ENCODE results near the gene CCNL1. TPM values are rescaled to one million over a fixed set of nuclear protein-coding genes. Genes with fewer than 3 reads are reported as not detected.

Gene CCNL1
- total and polyA plus RNA-seq, 7 donors, result 21.8 to 55.5 (median 34.5) TPM

GRCh38 chr3:157133434-157134320 lies 26.3 kb downstream of the CCNL1 start:
- Histone ChIP-seq H3K27me3 (ENCODE audit: insufficient read depth in 3 of 3, low read length in 2 of 3) (no peaks in the 10 kb centered on the region), H3K4me3 (no peak overlapping the region), H3K36me3 (ENCODE audit: insufficient read depth in 1 of 2, low read depth in 1 of 2) (peaks cover 0 to 7% of the 10 kb centered on the region in 2 donors), H3K9me3 (no peaks in the 10 kb centered on the region), H3K4me1 (peaks cover 60% of the 10 kb centered on the region), H3K27ac (peak overlapping the region; percentile 47)
- intact Hi-C loops (cut with DNase I), result loop anchor here (5.0 to 10.0 kb wide), 2 partner anchors 306 to 459 kb away; partner anchors contain the start of genes LEKR1 (in 1 of the 2) and TIPARP (in 1 of the 2)
- TF ChIP-seq CTCF (IDR thresholded peaks at IDR 0.05), result no peak
- 83 to 97% (median 96%) methylated on average over 4 of the region's 4 CpGs for WGBS, 3 donors
- DNase-seq (no peak), ATAC-seq (no peak)

GRCh38 chr3:157132936-157133335 lies 27.0 kb downstream of the CCNL1 start:
- Histone ChIP-seq H3K4me1 (peaks cover 60% of the 10 kb centered on the region), H3K36me3 (ENCODE audit: insufficient read depth in 1 of 2, low read depth in 1 of 2) (peaks cover 0 to under 1% of the 10 kb centered on the region in 2 donors)

GRCh38 chr3:157132341-157132740 lies 27.6 kb downstream of the CCNL1 start:
- ATAC-seq (no peak), DNase-seq (no peak)
- Histone ChIP-seq H3K36me3 (ENCODE audit: insufficient read depth in 1 of 2, low read depth in 1 of 2) (no peaks in the 10 kb centered on the region), H3K27me3 (ENCODE audit: insufficient read depth in 3 of 3, low read length in 2 of 3) (no peaks in the 10 kb centered on the region), H3K4me1 (peaks cover 56% of the 10 kb centered on the region), H3K27ac (no peak overlapping the region), H3K9me3 (no peaks in the 10 kb centered on the region), H3K4me3 (no peak overlapping the region)
- 92 to 100% (median 98%) methylated on average over 1 of the region's 1 CpG for WGBS, 3 donors
- intact Hi-C loops (cut with DNase I), result loop anchor here (5.0 to 10.0 kb wide), 2 partner anchors 305 to 458 kb away; partner anchors contain the start of genes LEKR1 (in 1 of the 2) and TIPARP (in 1 of the 2)
- TF ChIP-seq CTCF (IDR thresholded peaks at IDR 0.05), result no peak

More at GRCh38 chr3:157132936-157133335, 27.0 kb downstream of the CCNL1 start:
- no peak overlapping the region for H3K4me3 ChIP-seq
- no peaks in the 10 kb centered on the region for H3K9me3 ChIP-seq
- peak overlapping the region; percentile 47 for H3K27ac ChIP-seq
- intact Hi-C loops (cut with DNase I), result loop anchor here (5.0 to 10.0 kb wide), 2 partner anchors 306 to 458 kb away; partner anchors contain the start of genes LEKR1 (in 1 of the 2) and TIPARP (in 1 of the 2)
- 16 to 27% (median 20%) methylated on average over 2 of the region's 2 CpGs for WGBS, 3 donors
- no peak for TF ChIP-seq CTCF (IDR thresholded peaks at IDR 0.05)
- ATAC-seq, result peak in 3 of 4 donors; percentile 27 to 43 (median 42)
- H3K27me3 ChIP-seq (ENCODE audit: insufficient read depth in 3 of 3, low read length in 2 of 3), result no peaks in the 10 kb centered on the region
- DNase-seq, result peak in 1 of 2 donors; percentile 61

GRCh38 chr3:157131861-157132260 lies 28.1 kb downstream of the CCNL1 start:
- Histone ChIP-seq H3K9me3 (no peaks in the 10 kb centered on the region), H3K4me3 (no peak overlapping the region), H3K4me1 (peaks cover 51% of the 10 kb centered on the region), H3K27ac (no peak overlapping the region), H3K36me3 (ENCODE audit: insufficient read depth in 1 of 2, low read depth in 1 of 2) (no peaks in the 10 kb centered on the region), H3K27me3 (ENCODE audit: insufficient read depth in 3 of 3, low read length in 2 of 3) (no peaks in the 10 kb centered on the region)
- no peak for DNase-seq
- intact Hi-C loops (cut with DNase I), result loop anchor here (2.0 to 10.0 kb wide), 3 partner anchors 43 to 457 kb away; partner anchors contain the start of genes LEKR1 (in 1 of the 2) and TIPARP (in 1 of the 2)
- TF ChIP-seq CTCF (IDR thresholded peaks at IDR 0.05), result no peak
- no peak for ATAC-seq
- 47 to 62% (median 52%) methylated on average over 5 of the region's 5 CpGs for WGBS, 3 donors

All from psoas muscle (tissue), 8 donors.